Fibroblast of skin of right quadriceps (primary cell): ENCODE measurements around the gene NHLRC4.

Experiments
- DNase-seq: peaks from one replicate; pipeline ENCODE4 v3.0.0-alpha.2; 2013

Gene NHLRC4

GRCh38 chr16:554640-555365, 12.0 kb upstream of the NHLRC4 start:
- DNase-seq, result no peak

GRCh38 chr16:555528-556473, 11.0 kb upstream of the NHLRC4 start:
- DNase-seq, result no peak

GRCh38 chr16:556474-557173, 10.2 kb upstream of the NHLRC4 start:
- no peak for DNase-seq

- no peak for DNase-seq
Observed at GRCh38 chr16:557463-558297, 9.1 kb upstream of the NHLRC4 start.

DNA sequence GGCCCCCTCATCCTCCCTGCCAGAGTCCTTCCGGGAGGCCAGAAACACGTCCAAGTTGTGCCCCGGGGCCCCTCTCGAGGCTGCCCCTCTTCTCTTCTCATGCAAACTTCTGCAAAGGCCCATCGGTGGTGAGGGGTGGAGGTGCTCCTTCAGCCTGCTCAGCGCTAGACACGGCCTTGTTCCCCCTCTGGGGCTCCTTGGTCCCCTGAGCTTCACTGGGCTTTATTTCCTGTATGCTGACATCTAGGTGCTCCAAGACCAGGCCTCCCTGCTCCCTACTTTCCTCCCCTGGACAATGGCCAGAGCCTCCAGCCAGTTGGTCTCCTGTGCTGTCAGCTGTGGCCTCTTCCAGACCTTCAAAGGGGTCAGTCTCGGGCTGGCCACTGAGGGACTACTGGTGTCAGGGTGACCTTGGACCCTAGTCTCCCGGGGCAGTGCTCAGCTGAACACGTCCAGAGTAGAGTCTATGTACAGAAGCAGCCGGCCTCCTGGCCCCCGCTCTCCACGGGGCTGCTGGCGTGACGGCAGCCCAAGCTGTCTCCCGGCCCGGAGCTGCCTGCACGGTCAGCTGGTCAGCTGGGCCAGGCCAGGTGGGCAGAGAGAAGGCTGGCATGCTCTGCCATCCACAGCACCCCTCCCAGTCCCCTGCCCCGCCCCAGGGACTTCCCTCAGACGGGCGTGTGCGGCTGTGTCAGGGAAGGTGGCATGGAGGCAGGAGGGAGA, 8.3 kb upstream of the NHLRC4 start:
- DNase-seq, result no peak

- no peak for DNase-seq
Observed at GRCh38 chr16:559021-559380, 7.8 kb upstream of the NHLRC4 start.

GRCh38 chr16:559411-560203, 7.2 kb upstream of the NHLRC4 start:
- DNase-seq, result no peak

DNA sequence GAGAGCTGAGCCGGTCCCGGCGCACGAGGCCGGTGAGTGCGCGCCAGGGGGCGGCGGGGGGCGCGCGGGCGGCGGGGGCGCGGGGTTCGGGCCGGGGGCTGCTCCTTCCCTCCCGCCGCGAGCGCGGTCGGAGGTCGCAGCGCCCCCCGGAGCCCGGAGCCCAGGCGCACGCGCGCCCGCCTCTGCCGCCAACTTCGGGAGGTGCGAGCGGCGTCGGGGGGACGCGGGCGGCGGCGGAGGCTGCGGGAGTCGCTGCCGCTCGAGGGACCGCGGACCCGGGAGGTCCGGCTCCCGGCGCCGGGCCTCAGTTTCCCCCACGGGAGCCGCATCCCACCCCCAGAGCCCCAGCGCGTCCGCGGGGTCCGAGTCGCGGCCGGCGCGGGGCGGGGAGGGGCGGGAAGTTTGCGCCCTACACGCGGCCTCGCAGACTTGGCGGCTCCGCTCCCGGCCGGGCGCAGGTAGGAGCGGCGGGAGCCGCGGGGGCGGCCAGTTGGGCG, 6.6 kb upstream of the NHLRC4 start, which contains the start of gene PRR35:
PRR35 (plus strand) TSS at position 191 of the 497 bp plus-strand sequence. CDS start 2,901 bp downstream, outside the sequence.
- DNase-seq, result no peak

- no peak for DNase-seq
Observed at GRCh38 chr16:560701-561412, 5.9 kb upstream of the NHLRC4 start.

- DNase-seq, result no peak
Observed at GRCh38 chr16:561413-561794, 5.4 kb upstream of the NHLRC4 start.

- DNase-seq, result no peak
Observed at GRCh38 chr16:561957-562938, 4.6 kb upstream of the NHLRC4 start.

- DNase-seq, result no peak
Observed at GRCh38 chr16:563072-563644, 3.6 kb upstream of the NHLRC4 start.

GRCh38 chr16:564690-565418, 2.0 kb upstream of the NHLRC4 start:
- no peak for DNase-seq

DNA sequence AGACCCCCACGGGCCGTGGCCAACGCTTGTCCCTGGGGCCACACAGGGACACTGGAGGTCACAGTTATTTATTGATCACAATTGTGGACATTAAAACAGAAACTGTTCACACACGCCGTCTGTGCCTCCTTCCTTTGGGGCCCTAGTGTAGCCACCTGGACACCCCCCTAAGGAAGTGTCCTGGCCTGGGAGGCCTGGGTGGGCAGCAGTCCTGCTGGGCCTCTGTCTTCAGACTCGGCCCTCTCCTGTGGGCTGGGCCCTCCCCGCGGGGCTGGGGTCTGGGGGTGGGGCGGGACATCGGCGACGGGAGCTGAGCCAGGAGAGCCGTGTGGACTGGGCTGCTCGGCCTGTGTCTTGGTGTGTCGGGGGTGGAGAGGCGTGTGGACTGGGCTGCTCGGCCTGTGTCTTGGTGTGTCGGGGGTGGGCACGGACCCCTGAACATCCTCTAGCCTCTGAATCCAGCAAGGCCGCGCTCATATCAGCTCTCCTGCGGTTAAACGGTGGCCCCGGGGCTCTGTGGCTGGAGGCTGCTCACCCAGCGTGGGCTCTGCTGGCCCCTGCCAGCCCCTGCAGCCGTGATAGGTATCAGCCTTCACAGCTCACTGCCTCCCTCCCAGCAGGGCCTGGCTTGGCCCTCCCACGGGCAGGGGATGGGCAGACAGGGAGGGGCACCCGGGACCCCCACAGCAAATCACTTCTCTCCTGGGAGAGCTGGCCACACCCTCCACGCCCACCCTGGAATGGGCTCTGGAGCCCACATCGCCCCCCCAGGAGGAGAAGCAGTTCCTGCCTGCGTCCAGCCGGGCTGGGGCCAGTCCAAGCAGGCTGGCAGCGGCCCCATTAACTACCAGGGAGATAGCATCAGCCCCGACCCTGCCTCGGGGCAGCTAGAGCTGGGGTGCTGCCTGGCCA, 1.1 kb upstream of the NHLRC4 start:
- no peak for DNase-seq

DNA sequence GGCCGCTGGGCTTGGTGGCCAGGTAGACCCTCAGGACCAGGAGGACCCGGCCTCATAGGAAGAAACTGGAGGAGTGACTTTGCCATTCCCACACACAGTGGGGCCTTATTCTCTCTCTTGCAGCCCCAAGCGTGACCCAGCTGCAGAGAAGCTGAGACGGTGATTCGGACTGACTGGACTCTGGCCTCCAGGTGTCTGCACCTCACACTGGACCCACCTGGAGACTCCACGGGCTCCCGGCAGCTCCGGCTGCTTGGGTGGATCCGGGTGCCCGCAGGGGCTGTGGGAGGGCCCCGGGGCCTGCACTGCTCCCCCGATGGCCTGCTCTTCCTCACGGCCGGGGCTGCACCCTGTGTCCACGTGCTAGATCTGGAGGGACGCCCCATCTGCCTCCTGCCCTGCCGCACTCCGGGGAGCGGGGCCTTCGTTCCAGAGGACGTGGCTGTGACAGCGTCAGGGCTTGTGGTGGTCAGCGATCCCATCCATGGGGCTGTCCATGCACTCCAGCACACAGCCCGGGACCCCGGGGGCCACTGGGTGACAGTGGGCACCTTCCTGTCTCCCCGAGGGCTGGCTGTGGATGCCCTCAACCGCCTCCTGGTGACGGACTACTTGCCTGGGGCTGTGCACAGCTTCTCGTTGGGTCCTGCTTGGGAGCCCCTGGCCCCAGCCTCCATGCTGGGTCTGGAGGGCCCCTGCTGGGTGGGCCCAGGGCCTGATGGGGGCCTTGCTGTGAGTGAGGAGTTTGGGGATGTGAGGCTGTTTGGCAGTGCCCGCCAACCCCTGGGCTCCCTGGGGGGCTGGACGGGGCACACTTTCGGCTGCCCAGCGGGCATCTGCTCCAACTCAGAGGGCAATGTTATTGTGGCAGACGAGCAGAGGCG, 810 bp downstream of the NHLRC4 start:
- DNase-seq, result no peak
